Uterus (tissue), 4 donors: ENCODE measurements around the gene FADD. TPM values are rescaled to one million over a fixed set of nuclear protein-coding genes. Genes with fewer than 3 reads are reported as not detected.

ENCODE experiments used
- DNase-seq, 2 donors: peaks; one replicate each; pipeline ENCODE4 v3.0.0-alpha.2; 2019 to 2020
- H3K27ac ChIP-seq, 2 donors: fragments of 200-600 bp; sonication (generic); 1 replicate in 1 of 2; 2 replicates in 1 of 2; pipeline ENCODE4 v1.5.1; 2016 to 2018
- H3K27me3 ChIP-seq, 2 donors: fragments of 200-600 bp; sonication (generic); one replicate each; pipeline ENCODE4 v1.5.1; 2018 to 2019; ENCODE audit warnings: control low read depth in 1 of 2
- H3K36me3 ChIP-seq, 2 donors: fragments of 200-600 bp; sonication (generic); one replicate each; pipeline ENCODE4 v1.5.1; 2019; ENCODE audit warnings: control low read depth in 1 of 2
- H3K4me1 ChIP-seq, 2 donors: fragments of 200-600 bp; sonication (generic); one replicate each; pipeline ENCODE4 v1.5.1; 2018 to 2019; ENCODE audit warnings: control low read depth in 1 of 2
- H3K4me3 ChIP-seq, 2 donors: fragments of 200-600 bp; sonication (generic); 1 replicate in 1 of 2; 2 replicates in 1 of 2; pipeline ENCODE4 v1.5.1; 2018 to 2019; ENCODE audit warnings: mild to moderate bottlenecking in 1 of 2
- H3K9me3 ChIP-seq, 2 donors: fragments of 200-600 bp; sonication (generic); one replicate each; pipeline ENCODE4 v1.5.1; 2019; ENCODE audit warnings: control low read depth in 1 of 2
- POLR2A ChIP-seq, 2 donors: fragments of 450-650 bp; IDR thresholded peaks; one replicate each; pipeline ENCODE4 v1.6.1; 2016; ENCODE audit warnings: antibody characterized with exemption in 2 of 2, mild to moderate bottlenecking in 1 of 2, moderate library complexity in 1 of 2
- intact Hi-C: fragments of 100-400 bp; cut with DNase I; formaldehyde crosslinking; loops from one replicate; pipeline ENCODE4 v1.15.1; 2023; ENCODE audit warnings: low total_unique reads
- total RNA-seq, 4 donors: library from RNA; depleted of rRNA in 3 of 4; stranded (reverse); fragments of >200 nt in 3 of 4; gene quantifications; one replicate each; pipeline versions ENCODE4 v1.1.0 to v1.2.4, GENCODE V29; 2014 to 2023
- TF ChIP-seq, protein P1 (sequence below), 4 experiments: fragments of 200-600 bp in 2 of 4; fragments of 450-650 bp in 2 of 4; sonication (generic) in 2 of 4; IDR thresholded peaks; one replicate each; pipeline ENCODE4 v1.5.1; 2016 to 2019; ENCODE audit warnings: antibody characterized with exemption in 4 of 4, mild to moderate bottlenecking in 2 of 4, moderate library complexity in 1 of 4
- donor health status: DM: yes; HTN: yes; CAD: no.

The FADD gene
- total RNA-seq, 4 donors from 2014 or later = 11.5 to 34.6 (median 19.2) TPM

DNA sequence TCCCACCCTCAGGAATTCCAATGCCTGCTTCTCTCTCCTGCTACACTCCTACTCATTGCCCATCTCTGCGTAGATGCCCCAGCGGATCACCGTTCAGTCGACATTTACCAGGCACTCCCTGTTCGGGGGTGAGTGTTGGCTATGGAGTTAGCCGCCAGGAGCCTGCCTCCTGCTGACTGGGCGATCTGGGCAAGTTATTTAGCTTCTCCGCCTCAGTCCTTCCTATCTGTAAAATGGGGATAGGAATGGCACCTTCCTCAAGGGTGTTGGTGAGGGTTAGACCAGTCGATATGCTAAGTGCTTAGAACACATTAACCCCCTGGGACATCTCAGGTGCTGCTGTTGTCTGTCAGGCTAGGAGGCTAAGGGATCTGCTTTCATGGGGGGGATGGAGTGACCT lies 30.9 kb downstream of the FADD start:
- Histone ChIP-seq H3K4me1 (no peaks in the 10 kb centered on the region), H3K9me3 (no peaks in the 10 kb centered on the region), H3K27me3 (no peaks in the 10 kb centered on the region), H3K27ac (no peak overlapping the region), H3K4me3 (no peak overlapping the region), H3K36me3 (no peaks in the 10 kb centered on the region)
- no peak for TF ChIP-seq POLR2A (IDR thresholded peaks at IDR 0.05)
- TF ChIP-seq, protein P1, sequence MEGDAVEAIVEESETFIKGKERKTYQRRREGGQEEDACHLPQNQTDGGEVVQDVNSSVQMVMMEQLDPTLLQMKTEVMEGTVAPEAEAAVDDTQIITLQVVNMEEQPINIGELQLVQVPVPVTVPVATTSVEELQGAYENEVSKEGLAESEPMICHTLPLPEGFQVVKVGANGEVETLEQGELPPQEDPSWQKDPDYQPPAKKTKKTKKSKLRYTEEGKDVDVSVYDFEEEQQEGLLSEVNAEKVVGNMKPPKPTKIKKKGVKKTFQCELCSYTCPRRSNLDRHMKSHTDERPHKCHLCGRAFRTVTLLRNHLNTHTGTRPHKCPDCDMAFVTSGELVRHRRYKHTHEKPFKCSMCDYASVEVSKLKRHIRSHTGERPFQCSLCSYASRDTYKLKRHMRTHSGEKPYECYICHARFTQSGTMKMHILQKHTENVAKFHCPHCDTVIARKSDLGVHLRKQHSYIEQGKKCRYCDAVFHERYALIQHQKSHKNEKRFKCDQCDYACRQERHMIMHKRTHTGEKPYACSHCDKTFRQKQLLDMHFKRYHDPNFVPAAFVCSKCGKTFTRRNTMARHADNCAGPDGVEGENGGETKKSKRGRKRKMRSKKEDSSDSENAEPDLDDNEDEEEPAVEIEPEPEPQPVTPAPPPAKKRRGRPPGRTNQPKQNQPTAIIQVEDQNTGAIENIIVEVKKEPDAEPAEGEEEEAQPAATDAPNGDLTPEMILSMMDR (IDR thresholded peaks at IDR 0.05) = no peak
- no peak for DNase-seq
- intact Hi-C loops = no loop called here

DNA sequence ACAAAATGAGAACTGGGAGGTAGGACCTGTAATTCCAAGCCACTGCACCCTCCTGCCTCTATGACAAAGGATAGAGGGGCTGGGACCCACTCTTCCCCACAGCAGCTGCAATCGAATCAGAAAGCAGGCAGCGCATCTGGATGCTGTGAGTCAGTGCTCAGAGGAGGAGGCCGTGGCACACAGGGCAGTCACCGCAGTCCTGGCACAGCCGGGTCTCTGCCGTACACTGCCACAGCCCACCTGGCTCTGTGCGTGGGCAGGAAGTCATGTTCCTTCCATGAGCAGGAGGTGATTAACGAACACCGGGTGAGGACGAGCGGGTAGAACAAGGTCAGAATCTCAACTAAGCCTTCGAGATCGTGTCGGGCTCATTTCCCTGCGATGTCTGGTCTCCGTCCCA lies 37.2 kb downstream of the FADD start:
- no peak overlapping the region for H3K27ac ChIP-seq

DNA sequence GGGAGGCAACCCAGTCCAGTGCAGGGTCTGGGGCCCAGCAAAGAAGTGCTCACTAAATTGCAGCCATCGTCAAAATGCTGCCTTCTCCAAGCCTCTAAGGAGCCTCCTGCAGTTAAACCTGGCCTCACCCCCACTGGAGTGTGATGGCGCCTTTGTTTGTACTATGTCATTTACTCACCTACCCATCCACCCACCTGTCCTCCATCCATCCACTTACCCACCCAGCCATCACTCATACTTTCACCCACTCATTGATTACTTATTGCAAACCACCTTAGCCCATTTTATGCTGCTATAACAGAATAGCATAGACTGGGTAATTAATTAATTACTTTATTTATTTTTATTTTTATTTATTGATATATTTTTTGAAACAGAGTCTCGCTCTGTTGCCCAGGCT lies 38.6 kb downstream of the FADD start:
- TF ChIP-seq POLR2A (IDR thresholded peaks at IDR 0.05) = no peak
- TF ChIP-seq, protein P1 (IDR thresholded peaks at IDR 0.05) = no peak
- no peaks in the 10 kb centered on the region for H3K27me3 ChIP-seq
- H3K27ac ChIP-seq = no peak overlapping the region
- H3K36me3 ChIP-seq = no peaks in the 10 kb centered on the region
- intact Hi-C loops = no loop called here
- no peaks in the 10 kb centered on the region for H3K4me1 ChIP-seq
- no peaks in the 10 kb centered on the region for H3K9me3 ChIP-seq
- DNase-seq = no peak
- no peak overlapping the region for H3K4me3 ChIP-seq

More for the DNA sequence above, 37.2 kb downstream of the FADD start:
- Histone ChIP-seq H3K36me3 (no peaks in the 10 kb centered on the region), H3K27me3 (no peaks in the 10 kb centered on the region), H3K4me1 (no peaks in the 10 kb centered on the region), H3K4me3 (no peak overlapping the region), H3K9me3 (no peaks in the 10 kb centered on the region)
- intact Hi-C loops = no loop called here
- DNase-seq = no peak
- TF ChIP-seq, protein P1 (IDR thresholded peaks at IDR 0.05) = no peak

DNA sequence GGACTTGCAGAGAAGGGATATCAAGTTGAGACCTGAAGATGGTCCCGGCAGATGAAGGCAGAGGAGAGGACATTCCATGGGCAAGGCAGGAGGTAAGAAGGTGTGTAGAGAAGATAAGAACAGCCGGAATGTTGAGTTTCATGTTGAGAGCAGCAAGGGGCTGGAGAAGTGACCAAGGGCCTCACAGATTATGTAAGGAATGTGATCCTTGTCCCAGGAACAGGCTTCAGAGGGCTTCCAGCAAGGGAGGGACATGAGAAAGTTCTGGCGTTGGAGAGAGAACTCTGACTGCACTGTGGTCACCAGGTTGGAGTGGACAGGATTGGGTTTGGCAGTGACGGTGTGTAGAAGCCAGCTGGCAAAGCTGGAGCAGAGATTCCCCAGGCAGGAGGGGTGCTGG lies 39.8 kb downstream of the FADD start:
- H3K9me3 ChIP-seq = no peaks in the 10 kb centered on the region
- TF ChIP-seq, protein P1 (IDR thresholded peaks at IDR 0.05) = no peak
- no peak for TF ChIP-seq POLR2A (IDR thresholded peaks at IDR 0.05)
- DNase-seq = no peak
- no peaks in the 10 kb centered on the region for H3K4me1 ChIP-seq
- no peaks in the 10 kb centered on the region for H3K36me3 ChIP-seq
- intact Hi-C loops = no loop called here
- H3K4me3 ChIP-seq = no peak overlapping the region
- H3K27me3 ChIP-seq = no peaks in the 10 kb centered on the region
- no peak overlapping the region for H3K27ac ChIP-seq

DNA sequence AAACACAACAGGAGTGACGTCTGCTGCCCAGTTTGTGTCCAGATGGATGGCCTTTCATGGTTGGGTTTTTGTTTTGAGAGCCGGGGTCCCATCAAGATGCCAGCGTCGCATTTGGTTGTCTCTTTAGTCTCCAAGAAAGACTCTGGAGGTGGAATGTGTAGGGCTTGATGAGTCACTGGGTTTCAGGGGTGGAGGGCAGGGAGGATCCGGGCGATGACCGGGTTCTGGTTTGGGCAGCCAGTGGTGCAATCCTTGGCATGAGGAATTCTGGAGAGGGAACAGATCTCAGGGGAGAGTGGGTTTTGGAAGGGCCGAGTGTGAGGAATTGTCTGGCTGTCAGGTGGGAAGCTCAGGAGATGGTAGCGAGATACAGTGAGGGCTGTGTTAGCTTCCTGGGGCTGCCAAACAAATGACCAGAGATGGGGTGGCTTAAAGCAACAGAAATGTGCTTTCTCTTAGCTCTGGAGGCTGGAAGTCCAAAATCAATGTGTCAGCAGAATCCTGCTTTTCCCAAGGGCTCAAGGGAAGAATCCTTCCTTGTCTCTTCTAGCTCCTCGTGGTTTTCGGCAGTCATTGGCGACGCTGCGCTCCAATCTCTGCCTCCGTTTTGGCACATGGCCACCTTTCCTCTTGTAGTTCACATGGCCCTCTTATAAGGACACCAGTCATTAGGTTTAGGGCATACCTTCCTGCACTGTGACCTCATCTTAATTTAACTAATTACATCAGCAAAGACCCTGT lies 41.0 kb downstream of the FADD start:
- no peak overlapping the region for H3K4me3 ChIP-seq
- no peak overlapping the region for H3K27ac ChIP-seq
- H3K4me1 ChIP-seq = no peaks in the 10 kb centered on the region
- no peak for DNase-seq
- no peaks in the 10 kb centered on the region for H3K36me3 ChIP-seq
- intact Hi-C loops = no loop called here
- H3K9me3 ChIP-seq = no peaks in the 10 kb centered on the region
- no peaks in the 10 kb centered on the region for H3K27me3 ChIP-seq
- TF ChIP-seq, protein P1 (IDR thresholded peaks at IDR 0.05) = no peak
- TF ChIP-seq POLR2A (IDR thresholded peaks at IDR 0.05) = no peak
